Stimulated activated CD8-positive, alpha-beta memory T cell treated with anti-CD3 and anti-CD28 coated beads, Interleukin-12 subunit alpha, Interleukin-12 subunit beta, amount 100 ng/mL, for 24 hours (primary cell): ENCODE measurements around the gene SBK1.
"Not testable (repeated sequence)": the region's sequence is repeated elsewhere in the genome, so short reads cannot be mapped to it uniquely, and the experiment has no call there.

Experiments used
- DNase-seq: peaks from one replicate; pipeline ENCODE4 v3.0.0-alpha.2; 2020; ENCODE audit errors: extremely low read depth

SBK1 gene

DNA sequence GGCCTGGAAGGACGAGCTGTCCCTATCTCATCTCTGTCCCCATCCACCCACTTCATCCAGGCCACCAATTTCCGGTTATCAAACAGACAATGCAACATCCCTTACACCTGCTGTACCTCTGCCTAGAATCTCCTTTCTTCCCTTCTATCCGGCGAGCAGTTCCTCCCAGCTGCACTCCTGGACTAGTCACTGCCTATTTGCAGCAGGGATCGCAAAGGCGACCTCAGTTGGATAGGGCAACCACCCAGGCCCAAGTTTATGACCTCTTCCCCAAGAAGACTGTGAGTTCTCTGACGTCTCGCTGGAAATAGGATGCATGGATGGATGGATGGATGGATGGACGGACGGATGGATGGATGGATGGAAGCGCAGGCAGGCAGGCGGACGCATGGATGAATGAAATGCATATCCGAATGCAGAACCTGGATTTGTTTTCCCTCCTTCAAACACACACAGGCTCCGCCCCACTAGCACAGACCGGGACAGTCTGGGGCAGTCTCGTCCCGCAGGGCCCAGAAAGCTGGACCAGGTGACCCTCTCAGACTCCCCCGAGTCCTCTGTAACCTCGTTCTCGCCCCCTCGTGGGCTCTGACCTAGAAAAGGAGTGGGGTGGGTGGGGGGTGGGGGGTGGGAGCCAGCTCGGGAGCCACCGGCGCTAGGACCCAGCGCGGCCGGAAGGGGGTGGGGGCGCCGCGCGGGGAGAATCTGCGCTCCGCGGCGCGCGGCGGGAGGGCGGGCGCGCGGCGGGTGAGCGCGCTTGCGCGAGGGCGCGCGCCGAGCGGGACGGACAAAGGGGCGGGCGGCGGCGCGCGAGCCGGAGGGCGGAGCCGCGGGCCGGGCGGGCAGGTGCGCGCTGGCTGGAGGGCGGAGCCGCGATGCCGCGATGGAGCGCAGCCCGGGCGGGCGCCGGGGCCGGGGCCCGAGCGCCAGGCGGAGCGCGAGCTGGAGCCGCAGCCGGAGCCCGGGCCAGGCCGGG lies at the start of gene SBK1:
Gene SBK1, plus strand, starts transcription at position 875 of the 976 bp plus-strand sequence. CDS start 24,867 bp downstream, outside the sequence.
- DNase-seq: peak; percentile 54

DNA sequence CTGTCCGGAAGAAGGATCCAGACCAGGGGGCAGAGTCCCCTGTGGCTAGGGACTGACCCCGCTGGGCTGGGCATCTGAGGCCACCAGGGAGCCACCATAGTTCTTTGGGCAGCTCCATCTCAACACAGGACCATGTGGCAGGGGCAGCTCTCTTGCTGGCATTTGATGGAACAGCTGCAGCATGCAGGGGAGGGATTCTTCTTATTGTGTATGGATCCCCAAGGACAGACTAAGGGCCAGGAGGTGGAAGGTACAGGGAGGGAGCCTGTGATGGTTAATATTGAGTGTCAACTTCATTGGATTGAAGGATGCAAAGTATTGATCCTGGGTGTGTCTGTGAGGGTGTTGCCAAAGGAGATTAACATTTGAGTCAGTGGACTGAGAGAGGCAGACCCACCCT lies 42.8 kb upstream of the SBK1 start:
- not testable (repeated sequence) for DNase-seq

DNA sequence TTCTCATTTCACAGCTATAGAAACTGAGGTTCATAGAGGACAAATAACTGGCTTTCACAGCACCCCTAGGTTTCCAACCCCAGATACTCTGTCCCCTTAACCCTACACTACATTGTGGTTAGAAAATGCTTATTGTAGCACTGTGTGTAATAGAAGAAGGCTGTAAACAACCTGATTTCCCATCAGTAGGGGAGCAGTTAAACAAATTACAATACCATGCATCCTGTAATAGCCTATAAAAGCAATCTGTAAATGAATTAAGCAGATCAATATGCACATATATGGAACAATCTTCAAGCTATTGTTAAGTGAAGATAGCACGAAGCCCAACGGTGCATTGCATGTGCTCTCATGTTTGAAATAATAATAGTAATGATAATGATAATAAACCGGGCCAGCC lies 41.3 kb upstream of the SBK1 start:
- no peak for DNase-seq

DNA sequence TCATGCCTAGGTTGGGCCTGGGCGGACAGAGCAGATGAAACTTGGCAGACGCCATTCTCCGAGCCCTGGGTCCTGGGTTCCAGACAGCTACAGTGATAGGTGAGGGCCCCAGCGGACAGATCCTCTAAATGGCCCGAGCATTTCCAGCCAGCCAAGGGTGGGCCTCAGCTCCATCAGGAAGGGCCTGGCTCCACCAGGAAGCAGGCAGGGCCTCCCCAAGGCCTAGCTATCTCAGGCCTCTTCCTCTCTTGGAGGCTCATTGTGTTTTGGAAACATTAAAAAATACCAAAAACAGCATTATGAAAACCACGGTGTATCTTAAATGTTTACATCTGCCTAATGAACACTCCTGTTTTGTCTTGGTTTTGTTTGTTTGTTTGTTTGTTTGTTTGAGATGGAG lies 38.2 kb upstream of the SBK1 start:
- DNase-seq: no peak

DNA sequence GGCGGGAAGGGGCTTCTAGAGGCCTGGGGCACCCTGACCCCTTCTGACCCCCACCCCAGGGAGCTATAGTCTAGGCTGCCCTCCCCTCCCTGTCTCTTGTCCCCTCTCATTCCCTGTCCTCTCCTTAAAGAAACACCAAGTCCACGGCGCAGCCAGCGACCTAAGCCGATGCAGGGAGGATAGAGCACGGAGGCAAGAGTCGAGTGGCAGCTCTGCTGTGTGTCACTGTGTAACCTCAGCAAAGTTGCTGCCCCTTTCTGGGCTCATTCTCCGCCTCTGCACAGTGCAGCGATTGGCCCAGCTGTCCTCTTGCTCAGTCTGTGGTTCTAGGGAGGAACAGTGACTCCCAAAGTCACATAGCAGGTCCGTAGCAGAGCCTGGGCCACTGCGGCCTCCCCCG lies 36.5 kb upstream of the SBK1 start:
- DNase-seq: no peak

DNA sequence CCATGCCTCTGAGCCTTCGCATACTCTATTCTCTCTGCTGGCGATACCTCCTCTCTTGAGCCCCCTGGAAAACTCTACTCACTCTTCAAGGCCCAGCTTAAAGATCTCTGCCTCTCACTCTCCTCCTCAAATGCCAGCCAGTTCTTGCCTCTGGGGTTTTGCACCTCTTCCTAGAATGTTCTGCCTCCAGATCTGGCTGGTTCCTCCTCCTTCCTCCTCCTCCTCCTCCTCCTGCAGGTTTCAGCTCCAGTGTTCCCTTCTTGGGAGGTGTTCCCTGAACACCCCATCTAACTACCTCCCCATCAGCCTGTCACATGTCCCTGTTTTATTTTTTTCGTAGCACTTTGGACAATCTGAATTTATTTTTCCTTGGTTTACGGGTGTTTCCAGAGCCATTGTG lies 35.1 kb upstream of the SBK1 start:
- no peak for DNase-seq

DNA sequence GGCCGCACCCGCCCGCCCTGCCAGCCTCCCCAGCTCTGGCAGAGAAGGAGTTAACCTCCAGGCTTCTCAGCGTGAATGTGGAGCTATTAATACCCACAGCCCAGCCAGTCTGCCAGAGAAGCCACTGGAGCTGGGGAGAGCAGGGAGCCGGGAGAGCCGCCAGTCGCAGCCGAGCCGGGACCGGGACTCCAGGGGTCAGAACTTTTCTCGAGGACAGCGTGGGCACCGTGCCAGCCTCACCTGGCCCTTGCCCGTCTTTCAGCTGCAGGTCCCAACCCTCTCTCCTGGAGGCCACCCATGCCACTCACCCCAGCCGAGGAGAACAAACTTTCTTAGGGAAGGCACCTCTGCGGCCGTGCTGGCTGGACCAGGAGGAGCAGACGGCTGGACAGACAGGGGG lies 33.8 kb upstream of the SBK1 start:
- DNase-seq: no peak

DNA sequence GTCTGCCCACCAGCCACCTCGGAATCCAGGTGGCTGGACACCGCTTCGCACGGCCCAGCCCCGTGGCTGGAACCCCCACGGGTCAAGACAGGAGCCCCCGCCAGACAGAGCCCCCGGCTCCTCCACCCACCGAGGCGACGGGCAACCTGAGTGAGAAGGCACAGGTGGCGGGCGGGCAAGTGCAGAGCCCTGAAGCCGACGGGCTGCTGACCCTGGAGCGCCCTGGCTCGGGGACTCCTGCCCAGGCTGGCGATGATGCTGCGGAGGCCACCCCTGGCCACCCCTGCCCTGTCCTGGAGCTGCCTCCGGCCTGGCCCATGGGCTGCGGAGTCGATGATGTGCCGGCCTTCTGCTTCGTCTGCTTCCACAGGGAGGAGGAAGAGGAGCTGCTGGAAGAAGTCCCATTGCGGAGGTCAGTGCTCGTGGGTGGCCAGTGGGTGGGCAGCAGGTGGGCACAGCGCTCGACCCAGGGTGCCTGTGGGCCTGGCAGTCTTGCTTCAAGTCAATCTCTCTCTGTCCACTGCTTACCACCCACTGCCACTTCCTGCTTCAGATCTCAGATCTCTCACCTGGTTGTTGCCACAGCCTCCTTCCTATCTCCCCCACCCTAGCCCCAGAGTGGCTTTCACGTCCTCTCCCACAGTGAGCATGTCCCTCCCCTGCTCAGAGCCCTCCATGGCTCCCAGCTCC lies 33.1 kb upstream of the SBK1 start:
- no peak for DNase-seq

DNA sequence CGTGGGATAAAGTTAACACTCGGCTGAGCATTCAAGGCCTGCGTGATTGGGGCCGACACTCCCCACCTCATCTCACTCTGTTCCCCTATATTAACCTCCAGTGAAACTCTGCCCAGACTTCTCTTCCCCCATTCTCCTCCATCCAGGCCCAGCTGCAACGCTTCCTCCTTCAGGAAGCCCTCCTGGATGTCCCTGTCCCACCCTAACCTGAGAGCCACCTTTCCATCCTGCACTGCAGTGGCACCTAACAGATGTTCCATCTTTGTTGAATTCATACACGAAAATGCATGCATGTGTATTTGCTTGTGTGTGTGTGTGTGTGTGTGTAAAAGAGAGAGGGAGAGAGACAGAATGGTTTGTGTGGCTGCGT lies 32.6 kb upstream of the SBK1 start:
- DNase-seq: no peak

DNA sequence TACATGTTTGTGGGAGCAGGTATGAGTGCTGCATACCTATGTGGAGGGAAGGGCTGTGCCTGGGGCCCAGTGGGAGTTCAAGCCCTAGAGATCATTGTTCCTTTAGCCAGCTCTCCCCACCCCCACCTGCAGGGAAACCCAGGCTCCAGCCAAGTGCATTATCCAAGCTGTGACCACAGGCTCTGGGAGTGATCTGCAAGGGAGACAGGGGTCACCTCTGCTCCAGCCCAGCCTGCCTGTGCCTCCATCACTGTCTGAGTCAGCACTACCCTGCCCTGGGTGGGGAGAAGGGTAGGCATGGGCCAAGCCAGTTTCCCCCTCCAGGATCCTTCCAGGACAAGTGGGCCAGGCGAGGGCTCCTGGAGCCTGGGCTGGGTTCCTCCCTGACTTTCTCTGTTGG lies 32.1 kb upstream of the SBK1 start:
- no peak for DNase-seq

DNA sequence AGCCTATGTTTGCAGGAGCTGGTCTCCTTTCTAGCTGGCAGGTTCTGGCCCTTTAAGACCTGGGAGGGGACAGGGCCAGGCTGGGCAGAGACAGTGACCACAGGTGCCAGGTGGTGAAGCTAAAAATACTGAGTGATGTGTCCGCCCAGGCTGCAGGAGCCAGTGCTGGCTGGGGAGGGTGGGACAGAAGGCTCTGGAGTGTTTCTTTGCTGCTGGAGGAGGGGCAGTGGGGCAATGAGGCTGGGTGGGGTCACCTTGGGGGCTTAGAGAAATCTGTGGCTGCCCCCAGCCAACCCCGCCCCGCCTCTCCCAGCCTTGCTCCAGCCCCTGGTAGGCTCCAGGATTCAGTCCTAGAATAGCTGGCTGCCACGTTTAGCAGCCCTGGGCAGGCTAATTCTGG lies 30.4 kb upstream of the SBK1 start:
- no peak for DNase-seq

DNA sequence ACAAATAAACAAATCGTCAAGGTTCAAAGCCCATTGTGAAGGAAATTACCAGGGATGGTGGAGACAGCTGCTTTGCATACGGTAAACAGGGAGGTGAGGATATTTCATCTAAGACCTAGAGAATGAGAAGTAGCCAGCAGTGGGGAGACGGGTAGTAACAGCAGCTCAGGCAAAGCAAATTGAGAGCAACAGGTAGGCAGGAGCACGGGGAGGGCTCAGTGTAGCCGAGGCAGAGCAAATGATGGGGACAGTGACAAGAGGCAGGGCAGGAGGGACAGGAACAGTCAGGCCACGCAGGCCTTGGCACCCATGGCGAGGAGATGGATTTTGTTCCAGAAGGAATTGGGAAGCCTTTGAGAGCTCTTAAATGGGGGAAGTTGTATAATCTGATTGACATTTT lies 29.0 kb upstream of the SBK1 start:
- DNase-seq: no peak

DNA sequence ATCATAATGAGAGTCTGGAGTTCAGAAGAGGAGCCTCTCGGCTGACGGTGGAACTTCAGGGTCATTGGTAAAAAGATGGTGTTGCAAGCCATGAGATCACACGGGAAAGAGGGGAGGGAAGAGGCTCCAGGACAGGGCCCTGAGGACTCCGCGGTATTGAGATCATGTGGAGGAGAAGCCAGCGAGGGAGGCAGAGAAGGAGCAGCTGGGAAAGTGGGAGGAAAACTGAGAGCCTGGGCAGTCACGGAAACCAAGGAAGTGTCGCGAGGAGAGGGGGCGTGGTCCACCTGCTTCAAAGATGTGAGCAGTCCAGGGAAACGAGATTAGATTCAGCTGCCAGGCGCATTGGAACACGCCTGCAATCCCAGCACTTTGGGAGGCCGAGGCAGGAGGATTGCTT lies 27.7 kb upstream of the SBK1 start:
- no peak for DNase-seq

DNA sequence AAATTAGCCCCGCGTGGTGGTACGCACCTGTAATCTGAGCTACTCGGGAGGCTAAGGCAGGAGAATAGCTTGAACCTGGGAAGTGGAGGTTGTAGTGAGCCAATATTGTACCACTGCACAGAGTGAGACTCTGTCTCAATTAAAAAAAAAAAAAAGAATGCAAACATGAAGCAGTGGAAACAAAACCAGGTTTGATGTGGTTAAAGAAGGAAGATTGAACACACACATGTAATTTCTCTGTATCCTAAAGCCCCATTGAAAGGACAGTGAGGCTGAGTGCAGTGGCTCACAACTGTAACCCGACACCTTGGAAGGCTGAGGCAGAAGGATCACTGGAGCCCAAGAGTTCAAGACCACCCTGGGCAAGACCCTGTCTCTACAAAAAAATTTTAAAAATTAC lies 26.5 kb upstream of the SBK1 start:
- DNase-seq: no peak

DNA sequence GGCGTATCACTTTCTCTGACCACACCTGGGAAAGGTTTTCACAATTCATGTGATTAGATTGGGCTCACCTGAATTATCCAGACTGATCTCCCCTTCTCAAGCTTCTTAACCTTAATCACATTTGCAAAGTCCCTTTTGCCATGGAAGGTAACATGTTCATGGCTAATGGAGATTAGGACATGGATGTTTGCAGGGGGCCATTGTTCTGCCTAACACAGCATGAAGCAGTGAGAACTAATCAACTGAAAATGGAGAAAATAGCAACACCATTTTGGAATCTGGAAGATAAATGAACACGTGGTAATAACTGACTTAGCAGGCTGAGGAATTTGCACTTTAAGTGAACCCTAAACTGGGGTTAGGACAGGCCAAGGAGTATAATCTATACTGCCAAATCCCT lies 25.0 kb upstream of the SBK1 start:
- no peak for DNase-seq

DNA sequence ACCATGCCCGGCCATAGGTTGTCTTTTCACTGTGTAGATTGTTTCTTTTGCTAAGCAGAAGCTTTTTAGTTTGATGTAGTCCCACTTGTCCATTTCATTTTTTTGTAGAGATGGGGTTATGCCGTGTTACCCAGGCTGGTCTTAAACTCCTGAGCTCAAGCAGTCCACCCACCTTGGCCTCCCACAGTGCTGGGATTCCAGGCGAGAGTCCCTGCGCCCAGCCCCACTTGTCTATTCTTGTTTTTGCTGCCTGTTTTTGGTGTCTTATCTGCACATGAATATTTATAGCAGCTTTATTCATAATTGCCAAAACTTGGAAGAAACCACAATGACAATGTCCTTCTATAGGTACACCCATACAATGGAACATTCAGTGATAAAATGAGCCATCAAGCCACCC lies 18.8 kb upstream of the SBK1 start:
- no peak for DNase-seq

DNA sequence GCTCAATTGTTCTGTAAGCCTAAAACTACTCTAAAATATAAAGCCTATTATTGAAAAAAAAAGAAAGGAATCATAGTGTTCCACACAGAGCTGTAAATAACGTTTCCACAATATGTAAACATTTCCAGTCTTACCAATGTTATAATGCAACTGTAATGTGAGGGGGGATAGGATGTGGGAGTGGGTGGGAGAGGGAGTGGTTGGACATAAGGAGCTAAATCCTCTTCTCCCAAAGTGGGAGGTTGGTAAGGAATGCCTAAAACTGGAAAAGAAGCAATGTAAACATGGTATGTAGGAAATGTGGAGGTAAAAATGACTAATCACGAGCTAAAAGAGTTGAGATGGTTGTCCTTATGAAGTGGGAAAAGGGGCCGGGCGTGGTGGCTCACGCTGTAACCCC lies 17.6 kb upstream of the SBK1 start:
- DNase-seq: no peak

DNA sequence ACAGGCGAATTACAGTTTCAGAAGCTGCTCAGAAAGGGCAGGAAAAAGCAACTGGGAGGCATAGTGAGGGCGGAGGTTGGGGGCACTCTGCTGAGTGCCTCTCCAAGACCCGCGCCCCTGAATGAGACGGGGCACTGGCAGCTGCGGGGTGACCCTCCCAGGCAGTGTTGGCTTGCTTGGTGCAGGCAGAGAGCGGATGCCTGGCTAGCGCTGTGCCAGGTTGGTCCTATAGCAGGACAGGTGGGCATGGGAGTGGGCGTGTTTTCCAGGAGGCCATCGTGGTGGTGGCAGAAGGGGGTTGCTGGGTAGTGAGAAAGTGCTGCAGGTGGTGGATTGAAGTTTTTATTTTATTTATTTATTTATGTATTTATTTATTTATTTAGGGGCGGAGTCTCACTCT lies 16.0 kb upstream of the SBK1 start:
- no peak for DNase-seq

DNA sequence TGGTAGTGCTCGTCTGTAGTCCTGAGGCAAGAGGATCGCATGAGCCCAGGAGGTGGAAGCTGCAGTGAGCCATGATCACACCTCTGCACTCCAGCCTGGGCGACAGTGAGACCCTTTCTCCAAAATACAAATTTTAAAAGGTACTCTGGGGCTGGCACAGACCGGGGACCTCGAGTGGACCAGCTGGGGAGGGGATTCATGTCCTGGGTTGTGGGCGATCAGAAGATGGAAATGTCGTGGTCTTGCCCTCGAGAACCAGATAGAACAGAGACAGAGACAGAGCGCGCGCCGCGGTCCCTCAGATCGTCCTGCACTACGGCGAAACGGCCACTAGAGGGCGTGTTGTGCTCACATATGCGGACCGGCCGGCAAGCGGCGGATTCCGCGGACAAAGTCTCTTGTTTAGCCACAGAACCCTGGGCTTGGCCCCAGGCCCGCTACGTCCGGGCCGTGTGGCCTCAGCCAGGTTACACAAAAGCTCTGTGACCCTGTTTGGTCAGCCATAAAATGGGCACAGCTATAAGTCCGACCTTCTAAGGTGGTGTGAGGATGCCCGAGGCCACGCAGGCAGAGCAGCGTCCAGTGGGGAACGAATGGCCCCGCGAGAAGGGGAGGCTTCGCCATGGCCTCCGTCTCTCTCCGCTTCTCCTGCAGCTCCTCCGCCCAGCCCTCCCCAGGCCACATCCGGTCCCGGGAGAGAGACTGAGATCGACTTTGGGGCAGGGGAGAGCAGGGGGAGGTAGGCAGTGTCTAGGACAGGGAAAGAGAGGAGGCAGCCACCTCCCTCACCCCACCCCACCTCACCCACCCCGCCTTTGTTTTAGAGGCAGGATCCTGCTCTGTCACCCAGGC lies 14.6 kb upstream of the SBK1 start:
- DNase-seq: peak; percentile 59

DNA sequence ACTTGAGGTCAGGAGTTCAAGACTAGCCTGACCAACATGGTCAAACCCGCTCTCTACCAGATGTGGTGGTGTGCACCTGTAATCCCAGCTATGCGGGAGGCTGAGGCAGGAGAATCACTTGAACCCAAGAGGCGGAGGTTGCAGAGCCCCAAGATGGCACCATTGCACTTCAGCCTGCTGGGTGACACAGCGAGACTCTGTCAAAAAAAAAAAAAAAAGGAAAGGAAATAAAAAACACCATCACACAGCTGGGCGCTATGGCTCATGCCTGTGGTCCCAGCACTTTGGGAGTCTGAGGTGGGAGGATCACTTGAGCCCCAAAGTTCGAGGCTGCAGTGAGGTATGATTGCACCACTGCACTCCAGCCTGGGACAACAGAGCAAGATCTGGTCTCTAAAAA lies 13.3 kb upstream of the SBK1 start:
- DNase-seq: no peak

DNA sequence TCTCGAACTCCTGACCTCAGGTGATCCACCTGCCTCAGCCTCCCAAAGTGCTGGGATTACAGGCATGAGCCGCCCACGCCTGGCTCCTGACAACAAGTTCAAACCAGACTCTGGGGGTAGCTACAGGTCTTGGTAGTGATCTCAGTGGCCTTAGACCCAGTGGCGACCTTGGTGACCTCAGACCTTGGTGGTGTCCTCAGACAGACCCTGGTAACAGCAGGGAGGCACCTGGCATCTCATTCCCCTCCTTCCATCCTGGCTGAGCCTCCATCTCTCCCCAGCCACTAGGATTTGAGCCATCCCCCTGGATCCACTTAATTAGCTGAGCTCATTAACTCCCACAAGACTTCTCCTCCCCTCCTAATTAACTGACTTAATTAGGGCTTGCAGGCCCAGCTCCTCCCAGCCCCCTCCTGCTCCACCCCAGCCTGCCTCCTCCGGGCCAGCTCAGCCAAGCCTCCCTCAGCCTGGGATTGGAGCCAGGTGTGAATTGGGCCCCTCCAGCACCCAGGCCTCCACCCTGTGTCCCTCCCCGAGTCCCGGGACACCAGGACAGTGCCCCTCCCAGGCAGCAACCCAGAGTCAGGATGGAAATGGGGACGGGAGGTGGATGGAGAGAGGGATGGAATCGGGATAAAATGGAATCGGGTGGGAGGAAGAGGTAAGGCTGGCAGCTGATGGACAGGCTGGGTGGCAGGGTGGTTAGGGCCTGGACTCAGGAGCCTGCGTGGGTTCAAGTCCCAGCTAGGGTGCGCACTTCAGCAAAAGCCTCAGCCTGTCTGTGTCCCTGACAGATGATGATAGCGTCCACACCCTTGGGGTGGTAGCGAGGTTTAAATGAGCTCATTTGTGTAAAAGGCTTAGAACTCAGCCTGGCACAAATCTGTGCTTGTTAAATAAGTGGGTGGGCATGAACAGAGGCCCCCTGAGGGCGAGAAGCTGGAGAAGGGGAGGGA lies 11.2 kb upstream of the SBK1 start:
- DNase-seq: no peak
